NCI-H2196 (cell line): ENCODE data around the gene PCDHGA3.
"Not testable (repeated sequence)": the region's sequence is repeated elsewhere in the genome, so short reads cannot be mapped to it uniquely, and the experiment has no call there.

Source experiments
- DNase-seq: peaks from one replicate; lab custom pipeline; 2025; ENCODE audit not compliant: unreplicated experiment; lab: John Stamatoyannopoulos, UW

PCDHGA3 gene

GRCh38 chr5:141346017-141346416 is 2.4 kb downstream of the PCDHGA3 start:
- not testable (repeated sequence) for DNase-seq

GRCh38 chr5:141349917-141350619 is 6.4 kb downstream of the PCDHGA3 start, which contains the start of gene PCDHGB1:
TSS of gene PCDHGB1 (plus strand) at chr5:141350099. CDS start at chr5:141350261, 162 bp downstream.
- no peak for DNase-seq

- no peak for DNase-seq
Observed at GRCh38 chr5:141351591-141351990, 8.0 kb downstream of the PCDHGA3 start.

- no peak for DNase-seq
Observed at GRCh38 chr5:141354900-141355469, 11.4 kb downstream of the PCDHGA3 start, which contains the start of gene PCDHGA4. TSS of gene PCDHGA4 (plus strand) at chr5:141355021. CDS start at chr5:141355108, 87 bp downstream.

- DNase-seq: no peak
Observed at GRCh38 chr5:141355641-141356040, 12.0 kb downstream of the PCDHGA3 start.

GRCh38 chr5:141356133-141356532 is 12.5 kb downstream of the PCDHGA3 start:
- DNase-seq: no peak

- no peak for DNase-seq
Observed at GRCh38 chr5:141356950-141357349, 13.3 kb downstream of the PCDHGA3 start.

GRCh38 chr5:141359790-141360426 is 16.3 kb downstream of the PCDHGA3 start, which contains the start of gene PCDHGB2:
TSS of gene PCDHGB2 (plus strand) at chr5:141359994. CDS start at chr5:141360136, 142 bp downstream.
- DNase-seq: no peak

- DNase-seq: no peak
Observed at GRCh38 chr5:141360685-141361084, 17.1 kb downstream of the PCDHGA3 start.

GRCh38 chr5:141362719-141363118 is 19.1 kb downstream of the PCDHGA3 start:
- no peak for DNase-seq

GRCh38 chr5:141363952-141364660 is 20.5 kb downstream of the PCDHGA3 start, which contains the start of gene PCDHGA5:
TSS of gene PCDHGA5 (plus strand) at chr5:141364162. CDS start at chr5:141364331, 169 bp downstream.
- no peak for DNase-seq

- no peak for DNase-seq
Observed at GRCh38 chr5:141366016-141366896, 22.6 kb downstream of the PCDHGA3 start.

GRCh38 chr5:141369994-141370848 is 26.6 kb downstream of the PCDHGA3 start, which contains the start of gene PCDHGB3:
TSS of gene PCDHGB3 (plus strand) at chr5:141370242. CDS start at chr5:141370395, 153 bp downstream.
- DNase-seq: no peak

- no peak for DNase-seq
Observed at GRCh38 chr5:141371572-141372475, 28.2 kb downstream of the PCDHGA3 start.

GRCh38 chr5:141373673-141374317 is 30.2 kb downstream of the PCDHGA3 start, which contains the start of gene PCDHGA6:
TSS of gene PCDHGA6 (plus strand) at chr5:141373891. CDS start at chr5:141374084, 193 bp downstream.
- no peak for DNase-seq

GRCh38 chr5:141374627-141375026 is 31.0 kb downstream of the PCDHGA3 start:
- no peak for DNase-seq

- not testable (repeated sequence) for DNase-seq
Observed at GRCh38 chr5:141375444-141376155, 32.0 kb downstream of the PCDHGA3 start.
